ENCODE measurements around the gene CEP170B.

DNA sequence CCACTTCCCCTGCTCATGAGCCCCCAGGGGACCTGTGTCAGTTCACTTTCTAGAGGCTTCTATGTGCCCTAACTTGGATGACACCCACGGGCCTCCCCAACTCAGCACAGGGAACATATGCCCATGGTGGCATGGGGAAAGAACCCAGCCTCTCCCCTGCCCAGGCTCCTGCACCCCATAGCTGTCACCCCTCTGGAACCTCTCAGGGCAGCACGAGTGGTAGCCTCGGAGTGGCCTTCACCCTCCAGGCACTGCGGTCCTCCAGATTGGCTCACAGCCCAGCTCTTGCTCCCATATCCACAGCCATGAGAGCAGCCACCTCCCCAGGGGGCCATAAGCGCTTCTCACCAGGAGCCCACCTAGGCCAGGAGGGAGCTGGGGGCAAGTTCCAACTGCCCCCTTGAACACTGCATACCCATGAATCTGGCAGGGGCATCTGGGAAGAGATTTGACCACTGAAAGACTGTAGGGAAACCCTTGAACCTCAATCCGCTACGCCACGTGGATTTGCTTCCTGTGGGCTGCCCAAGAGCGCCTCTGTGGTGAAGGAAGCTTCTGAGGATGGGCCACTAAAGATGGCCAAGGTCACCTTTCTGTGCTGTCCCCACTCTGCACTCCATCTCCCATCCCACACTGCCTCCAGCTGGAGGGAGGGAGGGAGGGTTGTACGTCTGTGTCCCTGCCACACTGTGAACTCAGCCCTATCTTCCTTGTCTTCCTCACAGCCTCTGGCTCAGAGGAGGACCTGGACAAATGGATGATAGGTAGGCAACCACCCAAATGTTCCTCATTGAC lies 71.5 kb downstream of the CEP170B start:
- TF ChIP-seq, protein P1, sequence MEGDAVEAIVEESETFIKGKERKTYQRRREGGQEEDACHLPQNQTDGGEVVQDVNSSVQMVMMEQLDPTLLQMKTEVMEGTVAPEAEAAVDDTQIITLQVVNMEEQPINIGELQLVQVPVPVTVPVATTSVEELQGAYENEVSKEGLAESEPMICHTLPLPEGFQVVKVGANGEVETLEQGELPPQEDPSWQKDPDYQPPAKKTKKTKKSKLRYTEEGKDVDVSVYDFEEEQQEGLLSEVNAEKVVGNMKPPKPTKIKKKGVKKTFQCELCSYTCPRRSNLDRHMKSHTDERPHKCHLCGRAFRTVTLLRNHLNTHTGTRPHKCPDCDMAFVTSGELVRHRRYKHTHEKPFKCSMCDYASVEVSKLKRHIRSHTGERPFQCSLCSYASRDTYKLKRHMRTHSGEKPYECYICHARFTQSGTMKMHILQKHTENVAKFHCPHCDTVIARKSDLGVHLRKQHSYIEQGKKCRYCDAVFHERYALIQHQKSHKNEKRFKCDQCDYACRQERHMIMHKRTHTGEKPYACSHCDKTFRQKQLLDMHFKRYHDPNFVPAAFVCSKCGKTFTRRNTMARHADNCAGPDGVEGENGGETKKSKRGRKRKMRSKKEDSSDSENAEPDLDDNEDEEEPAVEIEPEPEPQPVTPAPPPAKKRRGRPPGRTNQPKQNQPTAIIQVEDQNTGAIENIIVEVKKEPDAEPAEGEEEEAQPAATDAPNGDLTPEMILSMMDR (IDR thresholded peaks at IDR 0.05; ENCODE audit: low read depth, low read length, missing input control) = no peak
- TF ChIP-seq RAD21 (IDR thresholded peaks at IDR 0.05) (no peak), TAF1 (conservative IDR thresholded peaks at IDR 0.05) (no peak), JUND (IDR thresholded peaks at IDR 0.05) (no peak), HNF4A (conservative IDR thresholded peaks at IDR 0.05) (no peak), EGR1 (IDR thresholded peaks at IDR 0.05; ENCODE audit: low read depth in 2 of 2) (no peak), SP1 (IDR thresholded peaks at IDR 0.05) (no peak), GABPA (IDR thresholded peaks at IDR 0.05 in 1 of 2, conservative IDR thresholded peaks at IDR 0.05 in 1 of 2) (no peak), YY1 (IDR thresholded peaks at IDR 0.05) (no peak), HNF4G (IDR thresholded peaks at IDR 0.05) (no peak)
- TF ChIP-seq, protein P2, sequence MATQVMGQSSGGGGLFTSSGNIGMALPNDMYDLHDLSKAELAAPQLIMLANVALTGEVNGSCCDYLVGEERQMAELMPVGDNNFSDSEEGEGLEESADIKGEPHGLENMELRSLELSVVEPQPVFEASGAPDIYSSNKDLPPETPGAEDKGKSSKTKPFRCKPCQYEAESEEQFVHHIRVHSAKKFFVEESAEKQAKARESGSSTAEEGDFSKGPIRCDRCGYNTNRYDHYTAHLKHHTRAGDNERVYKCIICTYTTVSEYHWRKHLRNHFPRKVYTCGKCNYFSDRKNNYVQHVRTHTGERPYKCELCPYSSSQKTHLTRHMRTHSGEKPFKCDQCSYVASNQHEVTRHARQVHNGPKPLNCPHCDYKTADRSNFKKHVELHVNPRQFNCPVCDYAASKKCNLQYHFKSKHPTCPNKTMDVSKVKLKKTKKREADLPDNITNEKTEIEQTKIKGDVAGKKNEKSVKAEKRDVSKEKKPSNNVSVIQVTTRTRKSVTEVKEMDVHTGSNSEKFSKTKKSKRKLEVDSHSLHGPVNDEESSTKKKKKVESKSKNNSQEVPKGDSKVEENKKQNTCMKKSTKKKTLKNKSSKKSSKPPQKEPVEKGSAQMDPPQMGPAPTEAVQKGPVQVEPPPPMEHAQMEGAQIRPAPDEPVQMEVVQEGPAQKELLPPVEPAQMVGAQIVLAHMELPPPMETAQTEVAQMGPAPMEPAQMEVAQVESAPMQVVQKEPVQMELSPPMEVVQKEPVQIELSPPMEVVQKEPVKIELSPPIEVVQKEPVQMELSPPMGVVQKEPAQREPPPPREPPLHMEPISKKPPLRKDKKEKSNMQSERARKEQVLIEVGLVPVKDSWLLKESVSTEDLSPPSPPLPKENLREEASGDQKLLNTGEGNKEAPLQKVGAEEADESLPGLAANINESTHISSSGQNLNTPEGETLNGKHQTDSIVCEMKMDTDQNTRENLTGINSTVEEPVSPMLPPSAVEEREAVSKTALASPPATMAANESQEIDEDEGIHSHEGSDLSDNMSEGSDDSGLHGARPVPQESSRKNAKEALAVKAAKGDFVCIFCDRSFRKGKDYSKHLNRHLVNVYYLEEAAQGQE (IDR thresholded peaks at IDR 0.05) = no peak
- TF ChIP-seq, protein P3, sequence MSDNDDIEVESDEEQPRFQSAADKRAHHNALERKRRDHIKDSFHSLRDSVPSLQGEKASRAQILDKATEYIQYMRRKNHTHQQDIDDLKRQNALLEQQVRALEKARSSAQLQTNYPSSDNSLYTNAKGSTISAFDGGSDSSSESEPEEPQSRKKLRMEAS (IDR thresholded peaks at IDR 0.05) = no peak
- TF ChIP-seq, protein P4, sequence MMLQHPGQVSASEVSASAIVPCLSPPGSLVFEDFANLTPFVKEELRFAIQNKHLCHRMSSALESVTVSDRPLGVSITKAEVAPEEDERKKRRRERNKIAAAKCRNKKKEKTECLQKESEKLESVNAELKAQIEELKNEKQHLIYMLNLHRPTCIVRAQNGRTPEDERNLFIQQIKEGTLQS (IDR thresholded peaks at IDR 0.05) = no peak
